Esophagus squamous epithelium (tissue), 4 donors: ENCODE measurements around the gene GLIS1.

Source experiments
- POLR2A ChIP-seq, 4 donors: fragments of 450-650 bp; IDR thresholded peaks; one replicate each; pipeline ENCODE4 v1.6.1; 2017; ENCODE audit warnings: antibody characterized with exemption in 4 of 4, mild to moderate bottlenecking in 4 of 4, moderate library complexity in 3 of 4
- TF ChIP-seq, protein P1 (sequence below), 6 experiments: fragments of 450-650 bp in 4 of 6; fragments of 200-600 bp in 2 of 6; sonication (generic) in 2 of 6; IDR thresholded peaks; one replicate each; pipeline ENCODE4 v1.5.1; 2016 to 2019; ENCODE audit warnings: antibody characterized with exemption in 6 of 6, mild to moderate bottlenecking in 4 of 6, moderate library complexity in 4 of 6

DNA sequence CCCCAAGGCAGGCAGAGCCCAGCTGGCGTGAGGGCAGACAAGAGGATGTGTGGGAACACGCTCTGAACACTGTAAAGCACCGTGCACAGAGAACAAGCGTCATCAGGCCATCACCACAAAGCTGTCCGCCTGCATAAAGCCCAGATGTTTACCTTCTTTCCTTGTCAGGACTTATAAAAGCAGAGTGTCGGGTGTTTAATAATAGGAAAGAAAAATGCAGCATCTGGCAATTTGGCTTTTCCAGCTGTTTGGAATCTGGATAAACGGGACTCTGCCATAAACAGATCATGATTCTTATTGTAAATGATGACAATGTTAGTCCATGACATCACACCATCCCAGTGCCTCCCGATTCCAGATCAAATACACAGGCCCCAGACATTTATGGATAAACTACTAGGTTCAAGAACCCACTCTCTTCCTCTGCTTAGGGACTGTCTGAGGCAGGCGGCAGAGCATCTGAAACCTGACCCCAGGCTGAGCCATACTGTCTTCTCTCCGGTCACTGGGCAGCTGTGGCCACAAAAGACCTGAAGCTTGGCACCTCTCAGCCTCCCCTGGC lies 4.2 kb downstream of the GLIS1 start:
- TF ChIP-seq, protein P1, sequence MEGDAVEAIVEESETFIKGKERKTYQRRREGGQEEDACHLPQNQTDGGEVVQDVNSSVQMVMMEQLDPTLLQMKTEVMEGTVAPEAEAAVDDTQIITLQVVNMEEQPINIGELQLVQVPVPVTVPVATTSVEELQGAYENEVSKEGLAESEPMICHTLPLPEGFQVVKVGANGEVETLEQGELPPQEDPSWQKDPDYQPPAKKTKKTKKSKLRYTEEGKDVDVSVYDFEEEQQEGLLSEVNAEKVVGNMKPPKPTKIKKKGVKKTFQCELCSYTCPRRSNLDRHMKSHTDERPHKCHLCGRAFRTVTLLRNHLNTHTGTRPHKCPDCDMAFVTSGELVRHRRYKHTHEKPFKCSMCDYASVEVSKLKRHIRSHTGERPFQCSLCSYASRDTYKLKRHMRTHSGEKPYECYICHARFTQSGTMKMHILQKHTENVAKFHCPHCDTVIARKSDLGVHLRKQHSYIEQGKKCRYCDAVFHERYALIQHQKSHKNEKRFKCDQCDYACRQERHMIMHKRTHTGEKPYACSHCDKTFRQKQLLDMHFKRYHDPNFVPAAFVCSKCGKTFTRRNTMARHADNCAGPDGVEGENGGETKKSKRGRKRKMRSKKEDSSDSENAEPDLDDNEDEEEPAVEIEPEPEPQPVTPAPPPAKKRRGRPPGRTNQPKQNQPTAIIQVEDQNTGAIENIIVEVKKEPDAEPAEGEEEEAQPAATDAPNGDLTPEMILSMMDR (IDR thresholded peaks at IDR 0.05): no peak
- TF ChIP-seq POLR2A (IDR thresholded peaks at IDR 0.05): no peak
